K562 (cell line): ENCODE data around the gene OTC.

ENCODE experiments used
- CEBPB ChIP-seq: fragments of 450-650 bp; IDR thresholded peaks from 2 replicates; pipeline ENCODE4 v1.6.1; 2016; ENCODE audit warnings: missing genetic modification characterization, missing compliant biosample characterization
- ELF4 ChIP-seq: fragments of 450-650 bp; formaldehyde crosslinking; IDR thresholded peaks from 2 replicates; pipeline ENCODE4 v1.4.0; 2022; ENCODE audit warnings: missing genetic modification characterization
- EZH2 ChIP-seq: IDR thresholded peaks from 2 replicates; pipeline ENCODE4 v1.6.1; 2012; ENCODE audit warnings: low read depth, mild to moderate bottlenecking, inconsistent platforms, low read length, borderline replicate concordance
- GABPB1 ChIP-seq: sonication (generic); formaldehyde crosslinking; IDR thresholded peaks from 2 replicates; pipeline ENCODE4 v1.8.0; 2022; ENCODE audit warnings: mild to moderate bottlenecking, missing genetic modification reagents
- NBN ChIP-seq: fragments of 450-650 bp; IDR thresholded peaks from 2 replicates; pipeline ENCODE4 v1.6.1; 2016; ENCODE audit warnings: low read depth, mild to moderate bottlenecking
- POLR2A ChIP-seq: fragments of 450-650 bp; conservative IDR thresholded peaks from 2 replicates; pipeline ENCODE4 v1.6.1; 2016
- POLR2AphosphoS5 ChIP-seq: IDR thresholded peaks from 2 replicates; pipeline ENCODE4 v1.6.1; 2011; ENCODE audit warnings: mild to moderate bottlenecking, low read depth, low read length, moderate library complexity; ENCODE audit not compliant: control insufficient read depth, insufficient read depth
- SLC30A9 ChIP-seq: fragments of 250-450 bp; sonication (Bioruptor Pico); IDR thresholded peaks from 2 replicates; pipeline ENCODE4 v1.8.0; 2022; ENCODE audit warnings: mild to moderate bottlenecking, moderate library complexity
- TCF7 ChIP-seq: sonication (generic); IDR thresholded peaks from 2 replicates; pipeline ENCODE4 v1.6.1; 2016; ENCODE audit warnings: antibody characterized with exemption, borderline replicate concordance
- ZBTB1 ChIP-seq: sonication (generic); formaldehyde crosslinking; IDR thresholded peaks from 2 replicates; pipeline ENCODE4 v1.8.1; 2023; ENCODE audit warnings: missing genetic modification reagents, low read depth, mild to moderate bottlenecking, borderline replicate concordance
- ZKSCAN1 ChIP-seq: fragments of 150-350 bp; IDR thresholded peaks from 2 replicates; pipeline ENCODE4 v1.6.1; 2016; ENCODE audit warnings: low read depth, low read length

DNA sequence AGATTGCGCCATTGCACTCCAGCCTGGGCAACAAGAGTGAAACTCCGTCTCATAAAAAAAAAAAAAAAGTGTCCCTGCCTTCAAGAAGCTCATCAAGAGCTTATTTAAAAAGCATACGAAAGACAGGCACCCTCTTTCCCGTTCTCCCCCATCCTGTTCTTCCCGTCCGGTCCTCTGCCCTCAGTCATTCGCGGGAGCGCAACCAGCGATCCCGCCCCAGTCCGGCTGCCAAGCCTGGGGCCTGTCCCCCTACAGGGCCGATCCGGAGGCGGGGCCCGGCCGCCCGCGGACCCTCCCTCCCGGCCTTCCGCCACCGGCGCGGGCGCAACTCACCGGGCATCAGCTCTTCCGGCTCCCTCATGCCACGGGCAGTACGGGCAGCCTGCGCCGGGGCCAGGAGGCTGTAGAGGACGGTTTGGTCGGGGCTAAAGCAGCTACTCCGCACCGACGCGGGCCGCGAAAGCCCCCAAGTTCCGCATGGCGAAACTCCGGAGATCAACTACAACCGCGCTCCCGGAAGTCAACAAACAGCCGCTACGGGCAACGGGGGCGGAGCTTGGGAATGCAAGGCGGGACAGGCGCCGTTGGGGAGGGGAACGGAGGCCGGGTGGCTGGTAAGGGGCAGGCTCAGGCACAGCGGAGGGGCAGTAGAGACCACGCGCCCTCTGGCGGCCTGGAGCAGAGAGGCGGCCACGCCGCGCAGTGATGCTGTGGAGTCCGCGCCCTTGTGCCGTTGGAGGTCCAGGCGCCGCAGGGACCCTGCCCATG lies 25.2 kb upstream of the OTC start, which contains the start of gene RPGR:
- TF ChIP-seq ELF4, result no peak
- no peak for TF ChIP-seq SLC30A9 (CRISPR knock-in tag)
- TF ChIP-seq POLR2AphosphoS5, result no peak
- peak; percentile 72; the same call in 1 of the 2 replicates for TF ChIP-seq CEBPB (tag)
- no peak for TF ChIP-seq TCF7
- no peak for TF ChIP-seq EZH2
- no peak for TF ChIP-seq ZBTB1 (CRISPR knock-in tag)
- TF ChIP-seq POLR2A, result peak; percentile 70
- no peak for TF ChIP-seq NBN
- TF ChIP-seq ZKSCAN1, result peak; percentile 16; the same call in 1 of the 2 replicates
- TF ChIP-seq GABPB1 (CRISPR knock-in tag), result peak; percentile 86
